Measurements from ENCODE around the gene TBC1D2B. TPM values are rescaled to one million over a fixed set of nuclear protein-coding genes. Genes with fewer than 3 reads are reported as not detected.
"Not testable (repeated sequence)": the region's sequence is repeated elsewhere in the genome, so short reads cannot be mapped to it uniquely, and the experiment has no call there.

TBC1D2B gene
- total and polyA plus RNA-seq, 4 donors = 8.4 to 119 (median 22.0) TPM

DNA sequence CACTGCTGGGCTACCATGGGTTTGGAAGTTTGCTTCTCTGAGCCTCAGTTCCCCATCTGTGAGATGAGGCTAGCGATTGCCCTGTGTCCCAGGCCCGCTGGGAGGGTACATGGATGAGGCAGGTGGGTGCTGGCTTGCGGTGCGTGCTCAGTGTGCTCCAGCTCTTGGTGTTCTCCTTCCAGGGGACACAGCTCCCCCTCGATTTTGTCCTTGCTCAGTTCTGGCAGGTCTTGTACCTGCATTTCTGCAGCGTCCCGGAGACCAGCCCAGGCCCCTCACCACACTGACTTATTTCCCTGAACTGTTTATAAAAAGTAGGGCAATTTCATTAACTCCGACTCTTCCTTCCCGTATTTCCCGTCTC, 95.4 kb downstream of the TBC1D2B start:
- Histone ChIP-seq H3K27ac (ENCODE audit: low read depth in 1 of 2, low read length in 2 of 2) (no peak overlapping the region), H3K4me1 (ENCODE audit: control insufficient read depth in 4 of 4, insufficient read depth in 4 of 4, low read length in 3 of 4) (no peaks in the 10 kb centered on the region), H3K27me3 (ENCODE audit: control insufficient read depth in 4 of 4, insufficient read depth in 4 of 4, low read length in 3 of 4) (no peaks in the 10 kb centered on the region), H3K9ac (ENCODE audit: low read depth in 1 of 2, low read length in 2 of 2) (no peak overlapping the region), H3K36me3 (ENCODE audit: control insufficient read depth in 4 of 4, insufficient read depth in 3 of 4, low read depth in 1 of 4, low read length in 3 of 4) (no peaks in the 10 kb centered on the region), H3K4me3 (ENCODE audit: low read depth in 1 of 3, low read length in 3 of 3) (no peak overlapping the region), H3K9me3 (ENCODE audit: control insufficient read depth in 4 of 4, low read length in 3 of 4) (no peaks in the 10 kb centered on the region)
- DNase-seq (ENCODE audit: low spot score) = no peak
- 78% methylated on average over 10 of the region's 10 CpGs for WGBS
- no peak for TF ChIP-seq GABPA (IDR thresholded peaks at IDR 0.05 in 1 of 2, conservative IDR thresholded peaks at IDR 0.05 in 1 of 2)
- TF ChIP-seq EGR1 (IDR thresholded peaks at IDR 0.05; ENCODE audit: low read depth in 2 of 2) = no peak
- no peak for TF ChIP-seq FOXA2 (IDR thresholded peaks at IDR 0.05)
- TF ChIP-seq, protein P1, sequence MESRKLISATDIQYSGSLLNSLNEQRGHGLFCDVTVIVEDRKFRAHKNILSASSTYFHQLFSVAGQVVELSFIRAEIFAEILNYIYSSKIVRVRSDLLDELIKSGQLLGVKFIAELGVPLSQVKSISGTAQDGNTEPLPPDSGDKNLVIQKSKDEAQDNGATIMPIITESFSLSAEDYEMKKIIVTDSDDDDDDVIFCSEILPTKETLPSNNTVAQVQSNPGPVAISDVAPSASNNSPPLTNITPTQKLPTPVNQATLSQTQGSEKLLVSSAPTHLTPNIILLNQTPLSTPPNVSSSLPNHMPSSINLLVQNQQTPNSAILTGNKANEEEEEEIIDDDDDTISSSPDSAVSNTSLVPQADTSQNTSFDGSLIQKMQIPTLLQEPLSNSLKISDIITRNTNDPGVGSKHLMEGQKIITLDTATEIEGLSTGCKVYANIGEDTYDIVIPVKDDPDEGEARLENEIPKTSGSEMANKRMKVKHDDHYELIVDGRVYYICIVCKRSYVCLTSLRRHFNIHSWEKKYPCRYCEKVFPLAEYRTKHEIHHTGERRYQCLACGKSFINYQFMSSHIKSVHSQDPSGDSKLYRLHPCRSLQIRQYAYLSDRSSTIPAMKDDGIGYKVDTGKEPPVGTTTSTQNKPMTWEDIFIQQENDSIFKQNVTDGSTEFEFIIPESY (IDR thresholded peaks at IDR 0.05) = no peak
- TF ChIP-seq TAF1 (conservative IDR thresholded peaks at IDR 0.05) = no peak
- no peak for TF ChIP-seq JUND (IDR thresholded peaks at IDR 0.05)
- TF ChIP-seq, protein P2, sequence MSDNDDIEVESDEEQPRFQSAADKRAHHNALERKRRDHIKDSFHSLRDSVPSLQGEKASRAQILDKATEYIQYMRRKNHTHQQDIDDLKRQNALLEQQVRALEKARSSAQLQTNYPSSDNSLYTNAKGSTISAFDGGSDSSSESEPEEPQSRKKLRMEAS (IDR thresholded peaks at IDR 0.05) = no peak
- TF ChIP-seq, protein P3, sequence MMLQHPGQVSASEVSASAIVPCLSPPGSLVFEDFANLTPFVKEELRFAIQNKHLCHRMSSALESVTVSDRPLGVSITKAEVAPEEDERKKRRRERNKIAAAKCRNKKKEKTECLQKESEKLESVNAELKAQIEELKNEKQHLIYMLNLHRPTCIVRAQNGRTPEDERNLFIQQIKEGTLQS (IDR thresholded peaks at IDR 0.05) = no peak
- TF ChIP-seq SP1 (IDR thresholded peaks at IDR 0.05) = no peak
- no peak for TF ChIP-seq HNF4G (IDR thresholded peaks at IDR 0.05)
- TF ChIP-seq, protein P4, sequence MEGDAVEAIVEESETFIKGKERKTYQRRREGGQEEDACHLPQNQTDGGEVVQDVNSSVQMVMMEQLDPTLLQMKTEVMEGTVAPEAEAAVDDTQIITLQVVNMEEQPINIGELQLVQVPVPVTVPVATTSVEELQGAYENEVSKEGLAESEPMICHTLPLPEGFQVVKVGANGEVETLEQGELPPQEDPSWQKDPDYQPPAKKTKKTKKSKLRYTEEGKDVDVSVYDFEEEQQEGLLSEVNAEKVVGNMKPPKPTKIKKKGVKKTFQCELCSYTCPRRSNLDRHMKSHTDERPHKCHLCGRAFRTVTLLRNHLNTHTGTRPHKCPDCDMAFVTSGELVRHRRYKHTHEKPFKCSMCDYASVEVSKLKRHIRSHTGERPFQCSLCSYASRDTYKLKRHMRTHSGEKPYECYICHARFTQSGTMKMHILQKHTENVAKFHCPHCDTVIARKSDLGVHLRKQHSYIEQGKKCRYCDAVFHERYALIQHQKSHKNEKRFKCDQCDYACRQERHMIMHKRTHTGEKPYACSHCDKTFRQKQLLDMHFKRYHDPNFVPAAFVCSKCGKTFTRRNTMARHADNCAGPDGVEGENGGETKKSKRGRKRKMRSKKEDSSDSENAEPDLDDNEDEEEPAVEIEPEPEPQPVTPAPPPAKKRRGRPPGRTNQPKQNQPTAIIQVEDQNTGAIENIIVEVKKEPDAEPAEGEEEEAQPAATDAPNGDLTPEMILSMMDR (IDR thresholded peaks at IDR 0.05; ENCODE audit: low read depth, low read length, missing input control) = no peak
- no peak for TF ChIP-seq RAD21 (IDR thresholded peaks at IDR 0.05)
- TF ChIP-seq RXRA (IDR thresholded peaks at IDR 0.05) = no peak
- no peak for TF ChIP-seq NR2F2 (IDR thresholded peaks at IDR 0.05)
- TF ChIP-seq YY1 (IDR thresholded peaks at IDR 0.05) = no peak

DNA sequence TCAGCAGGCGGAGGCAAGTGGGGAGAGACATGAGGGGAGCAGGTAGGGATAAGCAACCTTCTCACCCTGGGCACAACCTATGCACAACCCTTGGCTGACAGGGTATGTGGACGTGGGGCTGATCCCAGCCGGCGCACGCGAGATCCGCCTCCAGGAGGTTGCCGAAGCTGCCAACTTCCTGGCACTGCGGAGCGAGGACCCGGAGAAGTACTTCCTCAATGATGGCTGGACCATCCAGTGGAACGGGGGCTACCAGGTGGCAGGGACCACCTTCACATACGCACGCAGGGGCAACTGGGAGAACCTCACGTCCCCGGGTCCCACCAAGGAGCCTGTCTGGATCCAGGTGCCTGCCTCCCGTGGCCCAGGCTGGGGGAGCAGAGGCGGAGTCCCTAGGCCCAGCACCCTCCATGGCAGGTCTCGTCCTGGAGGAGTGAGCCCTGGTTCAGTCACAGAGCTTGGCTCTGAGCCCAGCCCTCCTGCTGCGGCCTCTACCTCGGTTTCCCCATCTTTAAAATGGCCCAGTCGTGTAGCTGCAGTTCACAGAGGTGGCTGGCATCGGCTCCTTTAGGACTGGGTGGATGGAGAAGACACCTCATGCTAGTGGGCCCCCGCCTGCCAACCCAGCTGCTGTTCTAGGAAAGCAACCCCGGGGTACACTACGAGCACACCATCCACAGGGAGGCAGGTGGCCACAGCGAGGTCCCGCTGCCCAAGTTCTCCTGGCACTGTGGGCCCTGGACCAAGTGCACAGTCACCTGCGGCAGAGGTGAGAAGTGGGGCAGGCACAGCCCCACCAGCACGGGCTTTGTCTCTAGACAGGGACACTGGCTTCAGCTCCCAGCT, 96.0 kb downstream of the TBC1D2B start:
- Histone ChIP-seq H3K27me3 (ENCODE audit: control insufficient read depth in 4 of 4, insufficient read depth in 4 of 4, low read length in 3 of 4) (no peaks in the 10 kb centered on the region), H3K9ac (ENCODE audit: low read depth in 1 of 2, low read length in 2 of 2) (no peak overlapping the region), H3K36me3 (ENCODE audit: control insufficient read depth in 4 of 4, insufficient read depth in 3 of 4, low read depth in 1 of 4, low read length in 3 of 4) (no peaks in the 10 kb centered on the region), H3K4me3 (ENCODE audit: low read depth in 1 of 3, low read length in 3 of 3) (no peak overlapping the region), H3K4me1 (ENCODE audit: control insufficient read depth in 4 of 4, insufficient read depth in 4 of 4, low read length in 3 of 4) (no peaks in the 10 kb centered on the region), H3K27ac (ENCODE audit: low read depth in 1 of 2, low read length in 2 of 2) (no peak overlapping the region), H3K9me3 (ENCODE audit: control insufficient read depth in 4 of 4, low read length in 3 of 4) (no peaks in the 10 kb centered on the region)
- DNase-seq (ENCODE audit: low spot score) = no peak
- 88% methylated on average over 30 of the region's 30 CpGs for WGBS
- no peak for TF ChIP-seq TAF1 (conservative IDR thresholded peaks at IDR 0.05)

DNA sequence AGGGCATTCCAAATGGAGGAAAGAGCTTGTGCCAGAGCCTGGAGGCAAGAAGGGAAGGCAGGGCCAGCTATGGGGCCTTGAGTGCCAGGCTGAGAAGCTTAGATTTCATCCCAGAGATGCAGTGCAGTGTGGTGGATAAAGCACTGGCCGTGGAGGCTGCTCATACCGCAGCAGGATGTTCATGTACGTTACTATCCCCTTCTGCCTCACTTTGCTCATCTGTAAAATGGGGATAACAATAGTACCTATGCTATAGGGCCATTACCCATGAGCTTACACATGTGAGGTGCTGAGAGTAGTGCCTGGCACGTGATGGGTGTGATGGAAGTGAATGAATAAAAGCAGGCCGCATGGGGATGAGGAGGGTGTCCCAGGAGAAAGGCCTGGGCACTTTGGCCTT, 96.8 kb downstream of the TBC1D2B start:
- H3K27me3 ChIP-seq (ENCODE audit: control insufficient read depth in 4 of 4, insufficient read depth in 4 of 4, low read length in 3 of 4); H3K36me3 ChIP-seq (ENCODE audit: control insufficient read depth in 4 of 4, insufficient read depth in 3 of 4, low read depth in 1 of 4, low read length in 3 of 4); DNase-seq (ENCODE audit: low spot score); H3K9me3 ChIP-seq (ENCODE audit: control insufficient read depth in 4 of 4, low read length in 3 of 4); H3K9ac ChIP-seq (ENCODE audit: low read depth in 1 of 2, low read length in 2 of 2); H3K4me3 ChIP-seq (ENCODE audit: low read depth in 1 of 3, low read length in 3 of 3); H3K4me1 ChIP-seq (ENCODE audit: control insufficient read depth in 4 of 4, insufficient read depth in 4 of 4, low read length in 3 of 4); H3K27ac ChIP-seq (ENCODE audit: low read depth in 1 of 2, low read length in 2 of 2): not testable (repeated sequence)
- WGBS = 87% methylated on average over 4 of the region's 5 CpGs

All from liver (tissue), 9 donors.